HepG2 (cell line): ENCODE results near the gene EMILIN1. TPM values are rescaled to one million over a fixed set of nuclear protein-coding genes. Genes with fewer than 3 reads are reported as not detected.

Experiments
- GABPB1 ChIP-seq: IDR thresholded peaks from 2 replicates; pipeline ENCODE4 v1.6.1; 2016; ENCODE audit warnings: mild to moderate bottlenecking, missing genetic modification reagents, moderate library complexity, missing compliant biosample characterization
- IRX3 ChIP-seq: sonication (generic); formaldehyde crosslinking; IDR thresholded peaks from 2 replicates; pipeline ENCODE4 v1.8.1; 2023; ENCODE audit warnings: mild to moderate bottlenecking, low read depth, missing genetic modification reagents, borderline replicate concordance
- MATR3 ChIP-seq: sonication (generic); formaldehyde crosslinking; IDR thresholded peaks from 2 replicates; pipeline ENCODE4 v1.4.0; 2020; ENCODE audit warnings: missing genetic modification reagents
- MED1 ChIP-seq: sonication (generic); formaldehyde crosslinking; IDR thresholded peaks from 2 replicates; pipeline ENCODE4 v1.4.0; 2020; ENCODE audit warnings: missing genetic modification reagents
- RXRB ChIP-seq: IDR thresholded peaks from 2 replicates; pipeline ENCODE4 v1.6.1; 2016; ENCODE audit warnings: borderline replicate concordance, missing genetic modification reagents, missing compliant biosample characterization
- SMAD3 ChIP-seq: sonication (generic); formaldehyde crosslinking; IDR thresholded peaks from 2 replicates; pipeline ENCODE4 v1.4.0; 2020; ENCODE audit warnings: missing genetic modification reagents
- TFDP1 ChIP-seq: IDR thresholded peaks from 2 replicates; pipeline ENCODE4 v1.6.1; 2016; ENCODE audit warnings: missing compliant biosample characterization, missing genetic modification reagents, borderline replicate concordance
- ZNF24 ChIP-seq: fragments of 450-650 bp; IDR thresholded peaks from 2 replicates; pipeline ENCODE4 v1.6.1; 2017; ENCODE audit warnings: antibody characterized with exemption, mild to moderate bottlenecking
- ZNF800 ChIP-seq: sonication (generic); formaldehyde crosslinking; IDR thresholded peaks from 2 replicates; pipeline ENCODE4 v1.4.0; 2020; ENCODE audit warnings: missing genetic modification reagents
- ZSCAN29 ChIP-seq: sonication (generic); formaldehyde crosslinking; conservative IDR thresholded peaks from 2 replicates; pipeline ENCODE4 v1.4.0; 2020; ENCODE audit warnings: mild to moderate bottlenecking, missing genetic modification reagents
- polyA plus RNA-seq, 8 experiments: library from polyadenylated mRNA; depleted of rRNA in 3 of 8; stranded (reverse) in 7 of 8; unstranded in 1 of 8; fragments of >200 nt; fragmentation: Illumina TruSeq in 4 of 8; extraction: Trizol in 4 of 8; gene quantifications; 2 replicates each; pipeline versions ENCODE4 v1.2.1 to v1.2.3, GENCODE V29; 2011 to 2016; ENCODE audit warnings: low read depth in 4 of 8, missing spikeins in 1 of 8, mixed read lengths in 1 of 8; ENCODE audit not compliant: insufficient read depth in 1 of 8
- total RNA-seq, 5 experiments: library from RNA; depleted of rRNA; stranded (reverse); fragments of >200 nt; fragmentation: Illumina TruSeq; extraction: Trizol; gene quantifications; 2 replicates each; pipeline ENCODE4 v1.2.3, GENCODE V29; 2016; ENCODE audit warnings: low read depth in 1 of 5
- TF ChIP-seq, protein P1 (sequence below): sonication (generic); formaldehyde crosslinking; IDR thresholded peaks from 2 replicates; pipeline ENCODE4 v1.8.1; 2023; ENCODE audit warnings: mild to moderate bottlenecking, missing genetic modification reagents
- TF ChIP-seq, protein P2 (sequence below): sonication (generic); formaldehyde crosslinking; IDR thresholded peaks from 2 replicates; pipeline ENCODE4 v1.4.0; 2020; ENCODE audit warnings: missing genetic modification reagents

The EMILIN1 gene
- total and polyA plus RNA-seq, 2 of the 13 experiments (the other 11 are each of a cell fraction or from before 2014, with no cell fraction given): 8.1 to 9.7 TPM

DNA sequence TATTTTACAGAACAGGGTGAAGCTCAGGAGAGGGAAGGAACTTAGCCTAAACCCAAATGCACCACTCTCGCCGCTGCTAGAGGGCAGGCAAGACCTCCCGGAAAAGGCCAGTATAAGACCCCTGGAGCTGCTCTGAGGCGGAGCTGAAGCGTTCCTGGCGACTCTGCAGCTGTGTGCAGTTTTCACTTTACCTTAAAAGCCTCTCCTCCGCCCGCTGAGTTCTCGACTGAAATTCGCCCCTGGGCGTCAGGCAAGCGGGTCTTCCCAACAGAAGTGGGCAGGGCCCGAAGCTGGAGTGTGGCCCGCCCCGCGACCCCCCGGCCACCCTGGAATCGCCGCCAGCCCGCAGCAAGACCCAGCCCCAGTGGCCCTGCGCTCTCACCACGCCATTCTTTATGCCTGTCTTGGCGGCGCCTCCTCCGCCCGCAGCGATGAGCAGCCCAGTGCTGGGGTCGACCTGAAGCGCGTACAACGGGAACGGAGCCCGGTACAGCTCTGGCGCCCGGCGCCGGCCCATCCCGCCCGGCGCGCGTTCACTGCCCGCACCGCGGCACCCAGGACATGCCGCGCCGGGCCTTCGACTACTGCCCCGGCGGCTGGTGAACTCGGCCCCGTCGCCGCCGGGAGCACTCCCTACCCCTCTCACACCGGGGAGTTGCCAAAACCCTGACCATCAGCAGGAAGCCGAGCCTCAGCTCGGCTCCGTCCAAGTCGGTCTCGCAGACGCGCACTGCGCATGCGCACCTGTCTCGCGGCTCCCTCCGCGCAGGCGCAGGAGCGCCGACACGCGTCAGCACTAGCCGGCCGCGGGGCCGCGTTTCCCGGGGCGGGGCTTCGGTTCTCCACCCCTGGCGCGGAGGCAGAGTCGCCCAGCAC lies 55.7 kb downstream of the EMILIN1 start, which contains the start of gene PREB (continued):
- TF ChIP-seq IRX3 (no peak), MATR3 (CRISPR knock-in tag) (no peak), ZNF24 (no peak), ZSCAN29 (CRISPR knock-in tag) (0 out of 2 replicates have a peak, but pooled peaks have one; percentile 62), MED1 (CRISPR knock-in tag) (peak; percentile 70), TFDP1 (CRISPR knock-in tag) (peak; percentile 57; the same call in 1 of the 2 replicates), SMAD3 (CRISPR knock-in tag) (no peak), GABPB1 (CRISPR knock-in tag) (peak; percentile 88), ZNF800 (peak; percentile 66; the same call in 1 of the 2 replicates), RXRB (CRISPR knock-in tag) (no peak; the same call in 1 of the 2 replicates)
- TF ChIP-seq, protein P1, sequence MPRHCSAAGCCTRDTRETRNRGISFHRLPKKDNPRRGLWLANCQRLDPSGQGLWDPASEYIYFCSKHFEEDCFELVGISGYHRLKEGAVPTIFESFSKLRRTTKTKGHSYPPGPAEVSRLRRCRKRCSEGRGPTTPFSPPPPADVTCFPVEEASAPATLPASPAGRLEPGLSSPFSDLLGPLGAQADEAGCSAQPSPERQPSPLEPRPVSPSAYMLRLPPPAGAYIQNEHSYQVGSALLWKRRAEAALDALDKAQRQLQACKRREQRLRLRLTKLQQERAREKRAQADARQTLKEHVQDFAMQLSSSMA (CRISPR knock-in tag): no peak
- TF ChIP-seq, protein P2, sequence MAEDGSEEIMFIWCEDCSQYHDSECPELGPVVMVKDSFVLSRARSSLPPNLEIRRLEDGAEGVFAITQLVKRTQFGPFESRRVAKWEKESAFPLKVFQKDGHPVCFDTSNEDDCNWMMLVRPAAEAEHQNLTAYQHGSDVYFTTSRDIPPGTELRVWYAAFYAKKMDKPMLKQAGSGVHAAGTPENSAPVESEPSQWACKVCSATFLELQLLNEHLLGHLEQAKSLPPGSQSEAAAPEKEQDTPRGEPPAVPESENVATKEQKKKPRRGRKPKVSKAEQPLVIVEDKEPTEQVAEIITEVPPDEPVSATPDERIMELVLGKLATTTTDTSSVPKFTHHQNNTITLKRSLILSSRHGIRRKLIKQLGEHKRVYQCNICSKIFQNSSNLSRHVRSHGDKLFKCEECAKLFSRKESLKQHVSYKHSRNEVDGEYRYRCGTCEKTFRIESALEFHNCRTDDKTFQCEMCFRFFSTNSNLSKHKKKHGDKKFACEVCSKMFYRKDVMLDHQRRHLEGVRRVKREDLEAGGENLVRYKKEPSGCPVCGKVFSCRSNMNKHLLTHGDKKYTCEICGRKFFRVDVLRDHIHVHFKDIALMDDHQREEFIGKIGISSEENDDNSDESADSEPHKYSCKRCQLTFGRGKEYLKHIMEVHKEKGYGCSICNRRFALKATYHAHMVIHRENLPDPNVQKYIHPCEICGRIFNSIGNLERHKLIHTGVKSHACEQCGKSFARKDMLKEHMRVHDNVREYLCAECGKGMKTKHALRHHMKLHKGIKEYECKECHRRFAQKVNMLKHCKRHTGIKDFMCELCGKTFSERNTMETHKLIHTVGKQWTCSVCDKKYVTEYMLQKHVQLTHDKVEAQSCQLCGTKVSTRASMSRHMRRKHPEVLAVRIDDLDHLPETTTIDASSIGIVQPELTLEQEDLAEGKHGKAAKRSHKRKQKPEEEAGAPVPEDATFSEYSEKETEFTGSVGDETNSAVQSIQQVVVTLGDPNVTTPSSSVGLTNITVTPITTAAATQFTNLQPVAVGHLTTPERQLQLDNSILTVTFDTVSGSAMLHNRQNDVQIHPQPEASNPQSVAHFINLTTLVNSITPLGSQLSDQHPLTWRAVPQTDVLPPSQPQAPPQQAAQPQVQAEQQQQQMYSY (CRISPR knock-in tag): no peak
